Measurements from ENCODE around the gene EBF3.

EBF3 gene

DNA sequence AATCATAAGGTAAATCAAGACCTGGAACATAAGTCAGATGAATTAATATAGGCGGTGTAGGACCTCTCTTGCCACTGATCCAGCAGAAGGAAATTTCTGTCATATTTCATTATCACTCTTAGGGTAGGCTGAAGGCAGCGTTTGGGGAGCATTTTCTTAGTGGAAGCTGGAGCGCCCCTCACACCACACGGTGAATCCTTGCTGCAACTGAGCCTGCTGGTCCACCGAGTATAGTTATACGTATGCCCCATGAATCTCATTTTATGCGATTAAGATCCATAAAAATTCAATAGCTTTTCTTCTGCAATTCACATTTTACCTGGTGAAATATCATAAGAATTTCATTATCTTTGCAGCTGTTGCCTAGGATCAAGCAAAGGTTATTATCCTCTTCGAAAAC lies 19.6 kb downstream of the EBF3 start:
- no peak for DNase-seq

- no peak for DNase-seq
Measured at GRCh38 chr10:129942936-129943715, 20.9 kb downstream of the EBF3 start.

- no peak for DNase-seq
Measured at GRCh38 chr10:129942391-129942790, 21.7 kb downstream of the EBF3 start.

- DNase-seq = no peak
Measured at GRCh38 chr10:129942019-129942277, 22.1 kb downstream of the EBF3 start.

DNA sequence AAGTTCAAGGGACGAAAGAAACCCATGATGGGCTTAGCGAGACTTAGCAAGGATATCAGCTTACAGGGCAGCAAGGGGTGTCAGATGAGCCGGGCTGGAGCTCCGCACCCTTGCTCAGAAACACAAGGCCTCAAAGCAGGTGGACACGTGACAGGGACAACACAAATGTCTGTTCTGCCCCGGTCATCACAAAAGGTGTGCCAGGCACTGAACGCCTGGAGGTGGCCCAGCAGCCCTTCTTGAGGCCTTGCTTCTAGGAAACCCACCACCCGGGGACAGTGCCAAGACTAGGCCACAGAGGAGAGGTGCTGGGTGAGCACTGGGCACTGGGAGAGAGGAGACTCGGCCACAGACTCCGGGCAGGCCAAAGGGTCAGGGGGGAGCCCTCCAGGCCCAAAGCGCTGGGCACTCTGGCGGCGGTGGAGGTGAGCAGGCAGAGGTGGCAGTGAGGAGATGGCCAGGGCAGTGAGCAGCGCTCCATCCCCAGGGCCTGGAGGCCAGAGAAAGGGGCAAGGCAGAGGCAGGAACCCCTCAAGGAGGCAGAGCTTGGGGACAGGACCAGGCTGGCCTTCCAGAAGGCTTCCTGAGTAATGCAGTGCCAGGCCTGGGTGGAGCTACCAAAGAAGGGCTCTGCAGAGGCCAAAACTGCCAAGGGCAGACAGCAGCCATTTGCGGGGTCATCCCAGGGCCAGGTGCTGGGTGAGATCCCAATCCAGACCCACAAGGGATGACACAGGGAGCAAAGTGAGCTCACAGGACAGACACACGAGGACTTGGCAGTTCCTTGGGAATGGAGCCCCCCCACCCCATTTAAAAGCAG lies 22.7 kb downstream of the EBF3 start:
- no peak for DNase-seq

- no peak for DNase-seq
Measured at GRCh38 chr10:129940617-129941198, 23.4 kb downstream of the EBF3 start.

GRCh38 chr10:129939416-129940275 lies 24.4 kb downstream of the EBF3 start:
- no peak for DNase-seq

GRCh38 chr10:129938460-129938859 lies 25.6 kb downstream of the EBF3 start:
- DNase-seq = no peak

DNA sequence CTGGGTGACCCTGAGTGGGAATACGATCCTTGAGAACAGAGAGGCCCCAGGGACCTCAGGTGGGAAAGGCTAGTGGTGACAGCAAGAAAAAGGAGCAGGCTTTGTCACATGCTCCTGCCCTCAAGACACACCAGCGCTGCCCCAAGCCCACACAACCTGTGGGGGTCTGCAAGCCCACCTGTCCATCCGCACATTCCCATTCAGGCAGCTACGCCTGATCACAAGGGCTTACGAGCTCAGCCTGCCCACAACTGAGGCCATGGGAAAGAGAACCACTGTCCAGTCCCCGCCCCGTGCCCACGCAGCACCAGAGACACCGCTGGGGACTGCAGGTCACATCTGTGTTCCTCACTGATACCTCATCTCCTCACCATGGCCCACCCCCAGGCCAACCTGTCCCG lies 26.7 kb downstream of the EBF3 start:
- DNase-seq = no peak

DNA sequence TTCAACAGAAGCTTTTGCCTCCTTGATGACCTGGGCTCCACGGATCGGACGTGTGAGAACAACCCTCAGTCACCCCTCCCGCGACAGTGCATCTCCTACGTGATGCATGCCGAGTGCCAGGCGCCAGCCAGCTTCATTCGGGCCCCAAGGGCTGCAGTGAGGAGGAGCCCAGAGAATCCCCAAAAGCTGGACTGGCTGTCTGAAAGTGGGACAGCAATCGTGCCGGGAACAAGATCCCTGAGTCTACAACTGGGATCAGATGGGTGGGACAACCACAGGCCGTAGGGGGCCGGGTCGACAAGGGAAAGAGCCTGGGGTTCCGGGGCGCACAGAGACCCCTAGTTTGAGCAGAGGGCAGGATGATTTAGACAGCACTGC lies 27.2 kb downstream of the EBF3 start:
- DNase-seq = no peak

GRCh38 chr10:129936266-129936922 lies 27.7 kb downstream of the EBF3 start:
- DNase-seq = no peak

DNA sequence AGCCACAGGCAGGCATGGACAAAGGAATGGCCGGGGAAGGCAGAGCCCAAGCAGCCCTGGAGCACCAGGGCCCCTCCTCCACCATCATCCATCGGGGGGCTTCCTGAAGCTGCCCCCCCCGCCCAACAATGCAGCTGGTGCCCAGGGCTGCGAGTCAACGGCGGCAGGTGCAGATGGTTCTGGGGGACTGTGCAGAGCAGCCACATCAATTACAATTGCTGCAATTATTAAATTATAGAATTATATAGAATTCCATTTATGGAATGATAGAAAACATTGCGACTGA lies 28.3 kb downstream of the EBF3 start:
- DNase-seq = no peak

GRCh38 chr10:129935102-129935866 lies 28.8 kb downstream of the EBF3 start:
- DNase-seq = no peak

DNA sequence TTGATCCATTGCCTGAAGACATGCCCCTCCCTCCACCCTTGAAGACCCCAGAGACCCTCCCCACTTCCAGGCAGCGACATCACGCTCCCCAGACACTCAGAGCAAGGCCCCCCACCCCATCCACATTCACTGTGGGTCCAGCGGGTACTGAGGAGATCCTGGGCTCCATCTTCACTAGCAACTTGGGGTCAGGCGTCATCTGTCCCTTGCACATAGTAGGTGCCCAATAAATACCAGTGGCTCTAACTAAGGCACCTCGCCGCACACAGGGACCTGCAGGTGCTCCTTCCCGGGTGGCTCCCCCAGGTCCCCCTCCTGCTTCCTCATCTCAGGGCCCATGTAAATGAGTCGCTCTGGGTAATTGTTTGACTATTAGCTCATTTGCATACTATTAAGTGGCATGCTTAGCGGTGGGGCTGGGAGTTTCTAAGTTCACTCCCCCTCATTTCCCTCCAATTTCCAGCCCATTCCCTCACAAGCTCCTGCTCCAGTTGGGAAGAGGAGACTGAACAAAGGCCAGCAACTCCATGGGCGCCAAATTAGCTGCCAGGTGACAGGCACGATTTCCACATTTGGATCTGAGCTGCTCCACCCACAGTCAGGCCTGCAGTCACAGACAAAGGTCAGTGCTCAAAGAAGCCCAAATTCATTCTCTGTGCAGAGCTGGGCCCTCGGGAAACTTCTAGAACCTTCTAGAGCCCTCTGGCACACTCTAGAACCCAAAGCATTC lies 29.7 kb downstream of the EBF3 start:
- DNase-seq = no peak

GRCh38 chr10:129933456-129934092 lies 30.5 kb downstream of the EBF3 start:
- DNase-seq = no peak

GRCh38 chr10:129932751-129933433 lies 31.2 kb downstream of the EBF3 start:
- no peak for DNase-seq

GRCh38 chr10:129932182-129932581 lies 31.9 kb downstream of the EBF3 start:
- DNase-seq = no peak

- no peak for DNase-seq
Measured at GRCh38 chr10:129929343-129930292, 34.5 kb downstream of the EBF3 start.

Data from activated CD4-positive, alpha-beta T cell treated with anti-CD3 and anti-CD28 coated beads, Interleukin-2, amount 50 U/mL, for 16 hours (primary cell).